SK-N-SH treated with all-trans-retinoic acid at 6 μM for 48 hours (cell line): Measurements from ENCODE around the gene IFI6.
"Not testable (repeated sequence)": the region's sequence is repeated elsewhere in the genome, so short reads cannot be mapped to it uniquely, and the experiment has no call there.

ENCODE experiments used
- ATAC-seq: fragments of 200-7000 bp; cut with Tn5 transposase; 3 replicates; pipeline ENCODE4 v1.9.1; 2020; ENCODE audit warnings: mild to moderate bottlenecking, moderate library complexity
- ARNTL ChIP-seq: fragments of 450-650 bp; formaldehyde crosslinking; IDR thresholded peaks from 2 replicates; pipeline ENCODE4 v1.5.0; 2020; ENCODE audit warnings: low read depth, mild to moderate bottlenecking, moderate library complexity, borderline replicate concordance
- BACH2 ChIP-seq: fragments of 250-450 bp; sonication (Bioruptor Pico); IDR thresholded peaks from 2 replicates; pipeline ENCODE4 v1.9.0; 2021; ENCODE audit warnings: mild to moderate bottlenecking, borderline replicate concordance
- CSDC2 ChIP-seq: fragments of 250-450 bp; sonication (Bioruptor Pico); IDR thresholded peaks from 2 replicates; pipeline ENCODE4 v1.5.0; 2020; ENCODE audit warnings: mild to moderate bottlenecking, moderate library complexity
- ESRRG ChIP-seq: fragments of 250-450 bp; sonication (Bioruptor Pico); IDR thresholded peaks from 2 replicates; pipeline ENCODE4 v1.6.1; 2021; ENCODE audit warnings: mild to moderate bottlenecking
- ISL1 ChIP-seq: fragments of 250-450 bp; sonication (Bioruptor Pico); IDR thresholded peaks from 2 replicates; pipeline ENCODE4 v2.1.2; 2022; ENCODE audit warnings: mild to moderate bottlenecking, moderate library complexity
- OSR1 ChIP-seq: fragments of 250-450 bp; sonication (Bioruptor Pico); IDR thresholded peaks from 2 replicates; pipeline ENCODE4 v1.8.0; 2022; ENCODE audit warnings: moderate library complexity, mild to moderate bottlenecking, inconsistent platforms
- RARB ChIP-seq: fragments of 250-450 bp; sonication (Bioruptor Pico); IDR thresholded peaks from 2 replicates; pipeline ENCODE4 v1.8.0; 2021; ENCODE audit warnings: mild to moderate bottlenecking, moderate library complexity
- SNAI2 ChIP-seq: fragments of 250-450 bp; sonication (Bioruptor Pico); IDR thresholded peaks from 2 replicates; pipeline ENCODE4 v1.5.0; 2020; ENCODE audit warnings: mild to moderate bottlenecking, moderate library complexity
- TOX ChIP-seq: fragments of 250-450 bp; sonication (Bioruptor Pico); IDR thresholded peaks from 2 replicates; pipeline ENCODE4 v1.8.0; 2021; ENCODE audit warnings: mild to moderate bottlenecking, moderate library complexity, borderline replicate concordance
- ZC3H10 ChIP-seq: fragments of 250-450 bp; sonication (Bioruptor Pico); IDR thresholded peaks from 2 replicates; pipeline ENCODE4 v1.5.1; 2021; ENCODE audit warnings: mild to moderate bottlenecking, moderate library complexity
- ZFP3 ChIP-seq: fragments of 250-450 bp; sonication (Bioruptor Pico); IDR thresholded peaks from 2 replicates; pipeline ENCODE4 v1.5.0; 2020; ENCODE audit warnings: mild to moderate bottlenecking, moderate library complexity
- ZFP30 ChIP-seq: fragments of 450-650 bp; formaldehyde crosslinking; IDR thresholded peaks from 2 replicates; pipeline ENCODE4 v1.5.0; 2022; ENCODE audit warnings: mild to moderate bottlenecking, moderate library complexity
- ZNF565 ChIP-seq: fragments of 450-650 bp; formaldehyde crosslinking; conservative IDR thresholded peaks from 2 replicates; pipeline ENCODE4 v1.5.0; 2020; ENCODE audit warnings: low read depth, mild to moderate bottlenecking, moderate library complexity
- ZNF70 ChIP-seq: fragments of 450-650 bp; formaldehyde crosslinking; IDR thresholded peaks from 2 replicates; pipeline ENCODE4 v1.5.0; 2020; ENCODE audit warnings: mild to moderate bottlenecking, moderate library complexity
- ZNF8 ChIP-seq: fragments of 450-650 bp; formaldehyde crosslinking; IDR thresholded peaks from 2 replicates; pipeline ENCODE4 v1.5.0; 2020; ENCODE audit warnings: mild to moderate bottlenecking, moderate library complexity
- TF ChIP-seq, protein P1 (sequence below): fragments of 250-450 bp; sonication (Bioruptor Pico); IDR thresholded peaks from 2 replicates; pipeline ENCODE4 v1.5.0; 2020; ENCODE audit warnings: mild to moderate bottlenecking, moderate library complexity
- TF ChIP-seq, protein P2 (sequence below): fragments of 250-450 bp; sonication (Bioruptor Pico); IDR thresholded peaks from 2 replicates; pipeline ENCODE4 v1.5.1; 2020; ENCODE audit warnings: low read depth, mild to moderate bottlenecking, moderate library complexity
- TF ChIP-seq, protein P3 (sequence below): fragments of 250-450 bp; sonication (Bioruptor Pico); IDR thresholded peaks from 2 replicates; pipeline ENCODE4 v1.5.1; 2021; ENCODE audit warnings: mild to moderate bottlenecking, moderate library complexity
- TF ChIP-seq, protein P4 (sequence below): fragments of 250-450 bp; sonication (Bioruptor Pico); IDR thresholded peaks from 2 replicates; pipeline ENCODE4 v1.8.0; 2020; ENCODE audit warnings: mild to moderate bottlenecking, moderate library complexity, borderline replicate concordance

The IFI6 gene

DNA sequence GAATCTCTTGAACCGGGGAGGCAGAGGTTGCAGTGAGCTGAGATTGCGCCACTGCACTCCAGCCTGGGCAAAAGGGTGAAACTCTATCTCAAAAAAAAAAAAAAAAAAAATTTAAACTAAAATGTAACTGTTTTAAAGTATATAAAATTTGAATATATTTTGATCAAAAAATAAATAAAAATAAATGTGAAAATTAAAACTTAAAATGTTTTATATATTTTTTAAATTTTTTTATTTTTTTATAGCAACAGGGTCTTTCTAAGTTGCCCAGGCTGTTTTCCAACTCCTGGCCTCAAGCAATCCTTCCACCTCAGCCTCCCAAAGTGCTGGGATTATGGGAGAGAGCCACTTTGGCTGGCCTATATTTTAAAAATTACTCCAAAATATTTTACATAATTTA is 38.6 kb upstream of the IFI6 start:
- TF ChIP-seq ESRRG (CRISPR knock-in tag) (no peak), ZFP3 (CRISPR knock-in tag) (no peak), ZFP30 (CRISPR knock-in tag) (no peak), SNAI2 (CRISPR knock-in tag) (no peak), BACH2 (CRISPR knock-in tag) (no peak), ISL1 (CRISPR knock-in tag) (no peak), OSR1 (CRISPR knock-in tag) (no peak), CSDC2 (no peak), ZNF565 (CRISPR knock-in tag) (no peak), RARB (no peak), TOX (no peak)
- TF ChIP-seq, protein P1, sequence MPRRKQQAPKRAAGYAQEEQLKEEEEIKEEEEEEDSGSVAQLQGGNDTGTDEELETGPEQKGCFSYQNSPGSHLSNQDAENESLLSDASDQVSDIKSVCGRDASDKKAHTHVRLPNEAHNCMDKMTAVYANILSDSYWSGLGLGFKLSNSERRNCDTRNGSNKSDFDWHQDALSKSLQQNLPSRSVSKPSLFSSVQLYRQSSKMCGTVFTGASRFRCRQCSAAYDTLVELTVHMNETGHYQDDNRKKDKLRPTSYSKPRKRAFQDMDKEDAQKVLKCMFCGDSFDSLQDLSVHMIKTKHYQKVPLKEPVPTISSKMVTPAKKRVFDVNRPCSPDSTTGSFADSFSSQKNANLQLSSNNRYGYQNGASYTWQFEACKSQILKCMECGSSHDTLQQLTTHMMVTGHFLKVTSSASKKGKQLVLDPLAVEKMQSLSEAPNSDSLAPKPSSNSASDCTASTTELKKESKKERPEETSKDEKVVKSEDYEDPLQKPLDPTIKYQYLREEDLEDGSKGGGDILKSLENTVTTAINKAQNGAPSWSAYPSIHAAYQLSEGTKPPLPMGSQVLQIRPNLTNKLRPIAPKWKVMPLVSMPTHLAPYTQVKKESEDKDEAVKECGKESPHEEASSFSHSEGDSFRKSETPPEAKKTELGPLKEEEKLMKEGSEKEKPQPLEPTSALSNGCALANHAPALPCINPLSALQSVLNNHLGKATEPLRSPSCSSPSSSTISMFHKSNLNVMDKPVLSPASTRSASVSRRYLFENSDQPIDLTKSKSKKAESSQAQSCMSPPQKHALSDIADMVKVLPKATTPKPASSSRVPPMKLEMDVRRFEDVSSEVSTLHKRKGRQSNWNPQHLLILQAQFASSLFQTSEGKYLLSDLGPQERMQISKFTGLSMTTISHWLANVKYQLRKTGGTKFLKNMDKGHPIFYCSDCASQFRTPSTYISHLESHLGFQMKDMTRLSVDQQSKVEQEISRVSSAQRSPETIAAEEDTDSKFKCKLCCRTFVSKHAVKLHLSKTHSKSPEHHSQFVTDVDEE, result no peak
- TF ChIP-seq, protein P2, sequence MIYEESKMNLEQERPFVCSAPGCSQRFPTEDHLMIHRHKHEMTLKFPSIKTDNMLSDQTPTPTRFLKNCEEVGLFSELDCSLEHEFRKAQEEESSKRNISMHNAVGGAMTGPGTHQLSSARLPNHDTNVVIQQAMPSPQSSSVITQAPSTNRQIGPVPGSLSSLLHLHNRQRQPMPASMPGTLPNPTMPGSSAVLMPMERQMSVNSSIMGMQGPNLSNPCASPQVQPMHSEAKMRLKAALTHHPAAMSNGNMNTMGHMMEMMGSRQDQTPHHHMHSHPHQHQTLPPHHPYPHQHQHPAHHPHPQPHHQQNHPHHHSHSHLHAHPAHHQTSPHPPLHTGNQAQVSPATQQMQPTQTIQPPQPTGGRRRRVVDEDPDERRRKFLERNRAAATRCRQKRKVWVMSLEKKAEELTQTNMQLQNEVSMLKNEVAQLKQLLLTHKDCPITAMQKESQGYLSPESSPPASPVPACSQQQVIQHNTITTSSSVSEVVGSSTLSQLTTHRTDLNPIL (CRISPR knock-in tag), result no peak
- ATAC-seq, result no peak

DNA sequence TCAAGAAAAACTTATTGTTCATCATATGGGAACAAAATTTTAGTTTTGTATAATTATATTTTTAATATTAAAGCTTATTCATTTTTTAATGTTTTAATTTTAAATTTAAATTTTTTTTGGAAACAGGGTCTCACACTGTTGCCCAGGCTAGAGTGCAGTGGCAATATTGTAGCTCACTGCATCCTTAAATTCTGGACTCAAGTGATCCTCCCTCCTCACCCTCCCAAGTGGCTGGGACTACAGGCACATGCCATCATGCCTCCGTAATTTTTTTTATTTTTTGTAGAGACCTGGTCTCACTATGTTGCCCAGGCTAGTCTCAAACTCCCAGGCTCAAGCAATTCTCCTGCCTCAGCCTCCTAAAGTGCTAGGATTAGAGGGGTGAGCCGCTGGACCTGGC is 33.6 kb upstream of the IFI6 start:
- no peak for ATAC-seq
- no peak for TF ChIP-seq ZNF70 (CRISPR knock-in tag)
- TF ChIP-seq SNAI2 (CRISPR knock-in tag), result no peak
- no peak for TF ChIP-seq RARB
- TF ChIP-seq, protein P3, sequence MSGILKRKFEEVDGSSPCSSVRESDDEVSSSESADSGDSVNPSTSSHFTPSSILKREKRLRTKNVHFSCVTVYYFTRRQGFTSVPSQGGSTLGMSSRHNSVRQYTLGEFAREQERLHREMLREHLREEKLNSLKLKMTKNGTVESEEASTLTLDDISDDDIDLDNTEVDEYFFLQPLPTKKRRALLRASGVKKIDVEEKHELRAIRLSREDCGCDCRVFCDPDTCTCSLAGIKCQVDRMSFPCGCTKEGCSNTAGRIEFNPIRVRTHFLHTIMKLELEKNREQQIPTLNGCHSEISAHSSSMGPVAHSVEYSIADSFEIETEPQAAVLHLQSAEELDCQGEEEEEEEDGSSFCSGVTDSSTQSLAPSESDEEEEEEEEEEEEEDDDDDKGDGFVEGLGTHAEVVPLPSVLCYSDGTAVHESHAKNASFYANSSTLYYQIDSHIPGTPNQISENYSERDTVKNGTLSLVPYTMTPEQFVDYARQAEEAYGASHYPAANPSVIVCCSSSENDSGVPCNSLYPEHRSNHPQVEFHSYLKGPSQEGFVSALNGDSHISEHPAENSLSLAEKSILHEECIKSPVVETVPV, result no peak
- no peak for TF ChIP-seq BACH2 (CRISPR knock-in tag)
- TF ChIP-seq ZFP3 (CRISPR knock-in tag), result no peak
- TF ChIP-seq, protein P4, sequence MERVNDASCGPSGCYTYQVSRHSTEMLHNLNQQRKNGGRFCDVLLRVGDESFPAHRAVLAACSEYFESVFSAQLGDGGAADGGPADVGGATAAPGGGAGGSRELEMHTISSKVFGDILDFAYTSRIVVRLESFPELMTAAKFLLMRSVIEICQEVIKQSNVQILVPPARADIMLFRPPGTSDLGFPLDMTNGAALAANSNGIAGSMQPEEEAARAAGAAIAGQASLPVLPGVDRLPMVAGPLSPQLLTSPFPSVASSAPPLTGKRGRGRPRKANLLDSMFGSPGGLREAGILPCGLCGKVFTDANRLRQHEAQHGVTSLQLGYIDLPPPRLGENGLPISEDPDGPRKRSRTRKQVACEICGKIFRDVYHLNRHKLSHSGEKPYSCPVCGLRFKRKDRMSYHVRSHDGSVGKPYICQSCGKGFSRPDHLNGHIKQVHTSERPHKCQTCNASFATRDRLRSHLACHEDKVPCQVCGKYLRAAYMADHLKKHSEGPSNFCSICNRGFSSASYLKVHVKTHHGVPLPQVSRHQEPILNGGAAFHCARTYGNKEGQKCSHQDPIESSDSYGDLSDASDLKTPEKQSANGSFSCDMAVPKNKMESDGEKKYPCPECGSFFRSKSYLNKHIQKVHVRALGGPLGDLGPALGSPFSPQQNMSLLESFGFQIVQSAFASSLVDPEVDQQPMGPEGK (CRISPR knock-in tag), result no peak
- TF ChIP-seq, protein P2 (CRISPR knock-in tag), result no peak
- TF ChIP-seq, protein P1, result no peak
- no peak for TF ChIP-seq ARNTL (CRISPR knock-in tag)
- TF ChIP-seq ESRRG (CRISPR knock-in tag), result no peak
- no peak for TF ChIP-seq ZNF8 (CRISPR knock-in tag)
- TF ChIP-seq ZC3H10 (CRISPR knock-in tag), result no peak

DNA sequence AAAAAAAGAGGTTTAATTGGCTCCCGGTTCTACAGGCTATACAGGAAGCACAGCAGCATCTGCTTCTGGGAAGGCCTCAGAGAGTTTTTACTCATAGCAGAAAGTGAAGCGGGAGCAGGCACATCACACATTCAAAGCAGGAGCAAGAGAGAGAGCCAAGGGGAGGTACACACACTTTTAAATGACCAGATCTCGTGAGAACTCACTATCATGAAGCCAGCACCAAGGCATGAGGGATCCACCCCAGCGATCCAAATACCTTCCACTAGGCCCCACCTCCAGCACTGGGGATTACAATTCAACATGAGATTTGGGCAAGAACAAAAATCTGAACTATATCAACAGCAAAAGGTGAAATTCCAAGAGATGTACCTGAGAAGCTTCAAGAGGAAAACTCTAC is 33.0 kb upstream of the IFI6 start:
- no peak for ATAC-seq
- TF ChIP-seq ISL1 (CRISPR knock-in tag) (no peak), ESRRG (CRISPR knock-in tag) (no peak), CSDC2 (no peak), ZNF565 (CRISPR knock-in tag) (no peak), RARB (no peak), SNAI2 (CRISPR knock-in tag) (no peak), BACH2 (CRISPR knock-in tag) (no peak)
- TF ChIP-seq, all 23 proteins: peak for 0

DNA sequence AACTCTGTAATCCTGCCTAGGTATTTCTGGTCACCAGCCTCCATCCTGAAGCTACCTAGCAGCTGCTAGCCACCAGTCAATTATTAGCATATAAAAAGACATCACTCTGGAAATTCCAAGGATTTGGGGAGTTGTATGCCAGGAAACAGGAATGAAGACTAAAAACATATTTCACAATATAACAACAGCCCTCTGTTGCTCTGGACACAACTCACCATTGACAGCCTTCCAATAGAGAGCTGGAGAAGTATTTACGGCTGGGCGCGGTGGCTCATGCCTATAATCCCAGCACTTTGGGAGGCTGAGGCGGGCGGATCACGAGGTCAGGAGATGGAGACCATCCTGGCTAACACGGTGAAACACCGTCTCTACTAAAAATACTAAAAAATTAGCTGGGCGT is 24.8 kb upstream of the IFI6 start:
- ATAC-seq, result not testable (repeated sequence)
